H1 (cell line): Measurements from ENCODE around the gene FBH1. TPM values are rescaled to one million over a fixed set of nuclear protein-coding genes. Genes with fewer than 3 reads are reported as not detected.

Experiments
- BCL11A ChIP-seq, 2 experiments: IDR thresholded peaks; one replicate each; pipeline ENCODE4 v1.6.1; 2011; ENCODE audit warnings: low read depth in 2 of 2, low read length in 2 of 2, mild to moderate bottlenecking in 2 of 2
- GABPA ChIP-seq: IDR thresholded peaks from 2 replicates; pipeline ENCODE4 v1.6.1; 2011; ENCODE audit warnings: mild to moderate bottlenecking, low read length, moderate library complexity, borderline replicate concordance; ENCODE audit not compliant: insufficient read depth
- GTF2F1 ChIP-seq: IDR thresholded peaks from 2 replicates; pipeline ENCODE4 v1.6.1; 2012; ENCODE audit warnings: low read depth, low read length, improper control_type of control experiment, borderline replicate concordance
- KDM1A ChIP-seq: fragments of 200-600, 300-600 bp; sonication (generic); IDR thresholded peaks from 2 replicates; pipeline ENCODE4 v1.7.1; 2016; ENCODE audit warnings: mild to moderate bottlenecking, low read length, borderline replicate concordance
- POLR2A ChIP-seq, 2 experiments: IDR thresholded peaks; 1 replicate in 1 of 2; 2 replicates in 1 of 2; pipeline ENCODE4 v1.6.1; 2011; ENCODE audit warnings: low read depth in 2 of 2, low read length in 2 of 2, mild to moderate bottlenecking in 2 of 2; ENCODE audit errors: control extremely low read depth in 1 of 2
- TCF12 ChIP-seq: IDR thresholded peaks from 2 replicates; pipeline ENCODE4 v1.6.1; 2011; ENCODE audit warnings: low read depth, mild to moderate bottlenecking, low read length
- polyA plus RNA-seq, 7 experiments: library from polyadenylated mRNA; depleted of rRNA in 3 of 7; stranded (reverse) in 5 of 7; unstranded in 2 of 7; fragments of >200 nt in 5 of 7; fragments of 200-250 nt in 2 of 7; gene quantifications; 1 replicate in 5 of 7; 2 replicates in 1 of 7; 4 replicates in 1 of 7; pipeline versions ENCODE4 v1.2.1 to v1.2.3, GENCODE V29; 2011 to 2013; ENCODE audit warnings: missing spikeins in 2 of 7, mixed read lengths in 2 of 7
- total RNA-seq: library from RNA; stranded (reverse); fragmentation: NEBNext Ultra II Directional; extraction: Animal tissue kit (Norgen Biotek cat#: 25700); gene quantifications from 2 replicates; pipeline ENCODE4 v1.2.1, GENCODE V29; 2021

The FBH1 gene
- total and polyA plus RNA-seq, 2 of the 8 experiments (the other 6 are each of a cell fraction or from before 2014, with no cell fraction given) = 31.1 to 51.8 TPM

GRCh38 chr10:5933909-5934546, 44.0 kb downstream of the FBH1 start (continued):
- TF ChIP-seq GTF2F1 (no peak), GABPA (no peak), TCF12 (no peak), KDM1A (no peak), POLR2A (IDR thresholded peaks at IDR 0.05; ENCODE audit: control extremely low read depth in 1 of 2, low read depth in 2 of 2, low read length in 2 of 2) (no peak), BCL11A (IDR thresholded peaks at IDR 0.05; ENCODE audit: low read depth in 2 of 2, low read length in 2 of 2) (no peak)
